Neural crest cell (in vitro differentiated cells): Measurements from ENCODE around the gene F11R. TPM values are rescaled to one million over a fixed set of nuclear protein-coding genes. Genes with fewer than 3 reads are reported as not detected.
"Not testable (repeated sequence)": the region's sequence is repeated elsewhere in the genome, so short reads cannot be mapped to it uniquely, and the experiment has no call there.

ENCODE experiments used
- DNase-seq: peaks from one replicate; pipeline ENCODE4 v3.0.0; 2021; ENCODE audit warnings: low read depth, mixed read lengths, low spot score
- H3K27ac Mint-ChIP-seq: one replicate; pipeline ENCODE4 v1.8.0; 2021; ENCODE audit warnings: mild to moderate bottlenecking, mixed read lengths; ENCODE audit not compliant: unreplicated experiment
- H3K27me3 Mint-ChIP-seq: 2 replicates; pipeline ENCODE4 v1.8.0; 2021; ENCODE audit warnings: low read depth, mild to moderate bottlenecking, mixed read lengths
- H3K36me3 Mint-ChIP-seq: 2 replicates; pipeline ENCODE4 v1.8.0; 2021; ENCODE audit warnings: low read depth, mild to moderate bottlenecking, mixed read lengths
- H3K4me1 Mint-ChIP-seq: 2 replicates; pipeline ENCODE4 v1.8.0; 2021; ENCODE audit warnings: mixed read lengths
- H3K4me3 Mint-ChIP-seq: one replicate; pipeline ENCODE4 v1.8.0; 2021; ENCODE audit warnings: mild to moderate bottlenecking, mixed read lengths
- H3K9me3 Mint-ChIP-seq: 2 replicates; pipeline ENCODE4 v1.8.0; 2021; ENCODE audit warnings: mixed read lengths
- total RNA-seq: library from RNA; stranded (reverse); gene quantifications from 2 replicates; pipeline ENCODE4 v1.2.1, GENCODE V29; 2021
- TF ChIP-seq, protein P1 (sequence below): fragments of 200-600 bp; sonication (generic); conservative IDR thresholded peaks from 2 replicates; pipeline ENCODE4 v1.5.0; 2021; ENCODE audit warnings: antibody characterized with exemption, mild to moderate bottlenecking

Gene F11R
- total RNA-seq, 1 donor from 2014 or later: 3.5 TPM

GRCh38 chr1:161021970-161022353 is 1.0 kb upstream of the F11R start:
- Mint-ChIP-seq H3K9me3 (no peaks in the 10 kb centered on the region), H3K4me3 (peak overlapping the region; percentile 55), H3K36me3 (no peaks in the 10 kb centered on the region), H3K27ac (no peak overlapping the region), H3K27me3 (peaks cover 58% of the 10 kb centered on the region), H3K4me1 (peaks cover 21% of the 10 kb centered on the region)
- no peak for DNase-seq
- TF ChIP-seq, protein P1, sequence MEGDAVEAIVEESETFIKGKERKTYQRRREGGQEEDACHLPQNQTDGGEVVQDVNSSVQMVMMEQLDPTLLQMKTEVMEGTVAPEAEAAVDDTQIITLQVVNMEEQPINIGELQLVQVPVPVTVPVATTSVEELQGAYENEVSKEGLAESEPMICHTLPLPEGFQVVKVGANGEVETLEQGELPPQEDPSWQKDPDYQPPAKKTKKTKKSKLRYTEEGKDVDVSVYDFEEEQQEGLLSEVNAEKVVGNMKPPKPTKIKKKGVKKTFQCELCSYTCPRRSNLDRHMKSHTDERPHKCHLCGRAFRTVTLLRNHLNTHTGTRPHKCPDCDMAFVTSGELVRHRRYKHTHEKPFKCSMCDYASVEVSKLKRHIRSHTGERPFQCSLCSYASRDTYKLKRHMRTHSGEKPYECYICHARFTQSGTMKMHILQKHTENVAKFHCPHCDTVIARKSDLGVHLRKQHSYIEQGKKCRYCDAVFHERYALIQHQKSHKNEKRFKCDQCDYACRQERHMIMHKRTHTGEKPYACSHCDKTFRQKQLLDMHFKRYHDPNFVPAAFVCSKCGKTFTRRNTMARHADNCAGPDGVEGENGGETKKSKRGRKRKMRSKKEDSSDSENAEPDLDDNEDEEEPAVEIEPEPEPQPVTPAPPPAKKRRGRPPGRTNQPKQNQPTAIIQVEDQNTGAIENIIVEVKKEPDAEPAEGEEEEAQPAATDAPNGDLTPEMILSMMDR: no peak

- H3K36me3 Mint-ChIP-seq: no peaks in the 10 kb centered on the region
- no peaks in the 10 kb centered on the region for H3K9me3 Mint-ChIP-seq
- TF ChIP-seq, protein P1: no peak
- peaks cover 21% of the 10 kb centered on the region for H3K4me1 Mint-ChIP-seq
- H3K27ac Mint-ChIP-seq: no peak overlapping the region
- peak; percentile 17 for DNase-seq
- peaks cover 60% of the 10 kb centered on the region for H3K27me3 Mint-ChIP-seq
- H3K4me3 Mint-ChIP-seq: peak overlapping the region; percentile 92
Measured at GRCh38 chr1:161021165-161021969, 415 bp upstream of the F11R start.

GRCh38 chr1:161019751-161020495 is 1.0 kb downstream of the F11R start:
- DNase-seq: no peak

DNA sequence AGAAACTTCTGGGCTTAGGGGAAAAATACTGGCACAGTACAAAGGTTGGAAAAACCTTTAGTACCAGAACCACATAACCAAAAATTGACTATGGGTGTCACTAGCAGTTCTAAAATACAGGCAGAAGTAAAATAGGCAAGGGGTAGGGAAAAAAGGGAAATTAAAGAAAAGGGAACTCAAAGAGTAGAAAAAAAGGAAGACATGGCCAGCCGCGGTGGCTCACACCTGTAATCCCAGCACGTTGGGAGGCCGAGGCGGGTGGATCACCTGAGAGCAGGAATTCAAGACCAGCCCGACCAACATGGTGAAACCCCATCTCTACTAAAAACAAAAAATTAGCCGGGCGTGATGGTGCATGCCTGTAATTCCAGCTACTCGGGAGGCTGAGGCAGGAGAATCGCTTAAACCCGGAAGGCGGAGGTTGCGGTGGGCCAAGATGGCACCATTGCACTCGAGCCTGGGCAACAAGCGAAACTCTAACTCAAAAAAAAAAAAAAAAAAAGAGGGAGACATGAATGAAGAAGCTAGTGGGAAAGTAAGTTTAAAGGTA is 1.8 kb downstream of the F11R start:
- H3K9me3 Mint-ChIP-seq, DNase-seq, H3K4me3 Mint-ChIP-seq, H3K27ac Mint-ChIP-seq, H3K36me3 Mint-ChIP-seq: not testable (repeated sequence)
- peaks cover 22% of the 10 kb centered on the region for H3K4me1 Mint-ChIP-seq
- H3K27me3 Mint-ChIP-seq: peaks cover 60% of the 10 kb centered on the region

More at GRCh38 chr1:161019751-161020495, 1.0 kb downstream of the F11R start:
- Mint-ChIP-seq H3K36me3 (no peaks in the 10 kb centered on the region), H3K27ac (peak overlapping the region; percentile 15), H3K9me3 (no peaks in the 10 kb centered on the region), H3K27me3 (peaks cover 60% of the 10 kb centered on the region), H3K4me1 (peaks cover 21% of the 10 kb centered on the region), H3K4me3 (peak overlapping the region; percentile 92)
- TF ChIP-seq, protein P1: no peak

DNA sequence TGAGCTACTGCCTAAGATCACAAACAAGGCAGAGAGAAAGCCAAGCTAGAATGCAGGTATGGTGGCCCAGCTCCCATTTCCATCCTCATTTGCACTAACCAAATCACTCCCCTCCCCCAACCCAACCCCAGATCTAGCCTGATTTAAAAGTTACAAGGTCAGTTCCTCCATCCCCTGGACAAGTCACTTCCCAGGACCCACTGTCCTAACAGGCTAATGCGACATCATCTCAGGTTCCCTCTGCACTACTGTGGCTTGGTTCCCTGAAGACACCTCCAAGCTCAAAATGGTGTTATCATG is 2.4 kb downstream of the F11R start:
- Mint-ChIP-seq H3K36me3 (no peaks in the 10 kb centered on the region), H3K27ac (no peak overlapping the region), H3K27me3 (peaks cover 58% of the 10 kb centered on the region), H3K9me3 (no peaks in the 10 kb centered on the region), H3K4me3 (no peak overlapping the region), H3K4me1 (peaks cover 28% of the 10 kb centered on the region)
- no peak for DNase-seq
- TF ChIP-seq, protein P1: no peak
